WTC11 (cell line): ENCODE results near the gene SLC6A18. TPM values are rescaled to one million over a fixed set of nuclear protein-coding genes. Genes with fewer than 3 reads are reported as not detected.

Experiments used
- ATAC-seq: fragments of 200-7000 bp; cut with Tn5 transposase; 2 replicates; pipeline ENCODE4 v1.10.0; 2021; ENCODE audit warnings: mild to moderate bottlenecking, moderate library complexity
- CTCF ChIA-PET: fragments of 300-600 bp; sonication (Branson Sonifier 250); formaldehyde crosslinking; loops from one replicate; lab custom pipeline; 2021; ENCODE audit warnings: antibody characterized with exemption; lab: Charles Lee
- POLR2A ChIA-PET: fragments of 350-600 bp; sonication (Branson Sonifier 250); formaldehyde crosslinking; loops from one replicate; lab custom pipeline; 2021; ENCODE audit warnings: antibody characterized with exemption; lab: Charles Lee
- DNase-seq: peaks from one replicate; pipeline ENCODE4 v3.0.0; 2021; ENCODE audit warnings: low spot score
- H3K27ac Mint-ChIP-seq: 2 replicates; pipeline ENCODE4 v1.8.0; 2021; ENCODE audit warnings: mixed read lengths
- H3K27me3 Mint-ChIP-seq: 2 replicates; pipeline ENCODE4 v1.8.0; 2021; ENCODE audit warnings: low read depth, mild to moderate bottlenecking, moderate library complexity, mixed read lengths
- H3K36me3 Mint-ChIP-seq: 2 replicates; pipeline ENCODE4 v1.8.0; 2021; ENCODE audit warnings: mixed read lengths
- H3K4me1 Mint-ChIP-seq: 2 replicates; pipeline ENCODE4 v1.8.0; 2022; ENCODE audit warnings: mixed read lengths
- H3K4me3 Mint-ChIP-seq: 2 replicates; pipeline ENCODE4 v1.8.0; 2021; ENCODE audit warnings: mild to moderate bottlenecking, moderate library complexity, mixed read lengths
- H3K9me3 Mint-ChIP-seq: 2 replicates; pipeline ENCODE4 v1.8.0; 2021; ENCODE audit warnings: mixed read lengths
- CBFB ChIP-seq: sonication (generic); formaldehyde crosslinking; IDR thresholded peaks from 2 replicates; pipeline ENCODE4 v1.8.1; 2022; ENCODE audit warnings: mild to moderate bottlenecking, low read depth, missing genetic modification reagents
- FOXJ3 ChIP-seq: sonication (generic); formaldehyde crosslinking; IDR thresholded peaks from 2 replicates; pipeline ENCODE4 v1.9.0; 2021; ENCODE audit warnings: missing genetic modification reagents, mild to moderate bottlenecking, borderline replicate concordance
- FOXK1 ChIP-seq: sonication (generic); formaldehyde crosslinking; IDR thresholded peaks from 2 replicates; pipeline ENCODE4 v1.8.0; 2022; ENCODE audit warnings: mild to moderate bottlenecking, moderate library complexity, missing genetic modification reagents
- JAZF1 ChIP-seq: fragments of 250-450 bp; sonication (Bioruptor Pico); IDR thresholded peaks from 2 replicates; pipeline ENCODE4 v1.9.0; 2021; ENCODE audit warnings: moderate library complexity, mild to moderate bottlenecking, inconsistent platforms
- NFATC4 ChIP-seq: fragments of 250-450 bp; sonication (Bioruptor Pico); IDR thresholded peaks from 2 replicates; pipeline ENCODE4 v1.9.0; 2021; ENCODE audit warnings: mild to moderate bottlenecking
- NFE2L1 ChIP-seq: sonication (generic); formaldehyde crosslinking; IDR thresholded peaks from 2 replicates; pipeline ENCODE4 v1.8.1; 2023; ENCODE audit warnings: missing genetic modification reagents
- NFYB ChIP-seq: sonication (generic); formaldehyde crosslinking; conservative IDR thresholded peaks from 2 replicates; pipeline ENCODE4 v1.8.0; 2022; ENCODE audit warnings: low read depth, missing genetic modification reagents
- NR2C2 ChIP-seq: sonication (generic); formaldehyde crosslinking; IDR thresholded peaks from 2 replicates; pipeline ENCODE4 v1.8.0; 2022; ENCODE audit warnings: mild to moderate bottlenecking, missing genetic modification reagents
- OVOL2 ChIP-seq: fragments of 250-450 bp; sonication (Bioruptor Pico); IDR thresholded peaks from 2 replicates; pipeline ENCODE4 v1.9.0; 2021; ENCODE audit warnings: mild to moderate bottlenecking, borderline replicate concordance
- RORB ChIP-seq: fragments of 250-450 bp; sonication (Bioruptor Pico); IDR thresholded peaks from 2 replicates; pipeline ENCODE4 v1.9.0; 2021; ENCODE audit warnings: mild to moderate bottlenecking
- SMAD3 ChIP-seq: sonication (generic); formaldehyde crosslinking; IDR thresholded peaks from 2 replicates; pipeline ENCODE4 v1.8.0; 2022; ENCODE audit warnings: missing genetic modification reagents, mild to moderate bottlenecking, borderline replicate concordance
- USF2 ChIP-seq: sonication (generic); formaldehyde crosslinking; IDR thresholded peaks from 2 replicates; pipeline ENCODE4 v1.8.1; 2023; ENCODE audit warnings: mild to moderate bottlenecking, missing genetic modification reagents, moderate library complexity
- ZNF121 ChIP-seq: sonication (generic); formaldehyde crosslinking; IDR thresholded peaks from 2 replicates; pipeline ENCODE4 v1.8.0; 2023; ENCODE audit warnings: missing genetic modification reagents
- ZNF281 ChIP-seq: sonication (generic); formaldehyde crosslinking; IDR thresholded peaks from 2 replicates; pipeline ENCODE4 v1.8.0; 2023; ENCODE audit warnings: mild to moderate bottlenecking, missing genetic modification reagents
- ZNF416 ChIP-seq: fragments of 250-450 bp; sonication (Bioruptor Pico); IDR thresholded peaks from 2 replicates; pipeline ENCODE4 v1.9.0; 2021; ENCODE audit warnings: mild to moderate bottlenecking, inconsistent platforms
- total RNA-seq: library from RNA; stranded (reverse); gene quantifications from 3 replicates; pipeline ENCODE4 v1.2.3, GENCODE V29; 2021
- TF ChIP-seq, protein P1 (sequence below): fragments of 250-450 bp; sonication (Bioruptor Pico); IDR thresholded peaks from 2 replicates; pipeline ENCODE4 v1.9.0; 2021; ENCODE audit warnings: moderate library complexity, mild to moderate bottlenecking, inconsistent platforms, borderline replicate concordance
- TF ChIP-seq, protein P2 (sequence below): fragments of 250-450 bp; sonication (Bioruptor Pico); IDR thresholded peaks from 2 replicates; pipeline ENCODE4 v1.9.0; 2021; ENCODE audit warnings: mild to moderate bottlenecking, borderline replicate concordance
- TF ChIP-seq, protein P3 (sequence below): sonication (generic); formaldehyde crosslinking; IDR thresholded peaks from 2 replicates; pipeline ENCODE4 v1.8.0; 2022; ENCODE audit warnings: missing genetic modification reagents
- TF ChIP-seq, protein P4 (sequence below): fragments of 250-450 bp; sonication (Bioruptor Pico); IDR thresholded peaks from 2 replicates; pipeline ENCODE4 v1.9.0; 2021; ENCODE audit warnings: mild to moderate bottlenecking

The SLC6A18 gene
- total RNA-seq, 1 experiment from 2014 or later: not detected

DNA sequence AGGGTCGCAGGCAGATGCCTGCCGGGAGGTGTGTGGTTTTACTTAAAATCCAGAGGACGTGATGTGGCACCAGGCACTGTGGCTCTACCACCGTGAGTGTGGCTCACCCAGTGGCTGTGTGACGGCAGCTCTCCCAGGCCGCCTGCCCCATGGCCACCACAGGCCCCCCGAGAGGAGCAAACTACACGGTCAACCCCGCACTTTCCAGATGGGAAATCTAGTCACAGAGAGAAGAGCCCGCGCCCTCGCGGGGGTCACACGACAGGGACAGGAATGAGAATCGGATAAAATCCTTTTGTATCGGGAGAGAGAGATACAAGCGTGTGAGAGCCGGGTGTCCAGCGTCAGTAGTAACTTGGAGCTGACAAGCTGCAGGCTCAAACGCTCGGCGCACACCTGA is 45.2 kb downstream of the SLC6A18 start:
- no peak overlapping the region for H3K4me3 Mint-ChIP-seq
- no peak for DNase-seq
- ATAC-seq: no peak
- peaks cover 59% of the 10 kb centered on the region for H3K36me3 Mint-ChIP-seq
- H3K27ac Mint-ChIP-seq: peak overlapping the region; percentile 29
- TF ChIP-seq, protein P1, sequence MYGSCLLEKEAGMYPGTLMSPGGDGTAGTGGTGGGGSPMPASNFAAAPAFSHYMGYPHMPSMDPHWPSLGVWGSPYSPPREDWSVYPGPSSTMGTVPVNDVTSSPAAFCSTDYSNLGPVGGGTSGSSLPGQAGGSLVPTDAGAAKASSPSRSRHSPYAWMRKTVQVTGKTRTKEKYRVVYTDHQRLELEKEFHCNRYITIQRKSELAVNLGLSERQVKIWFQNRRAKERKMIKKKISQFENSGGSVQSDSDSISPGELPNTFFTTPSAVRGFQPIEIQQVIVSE (CRISPR knock-in tag): no peak
- TF ChIP-seq NFE2L1: no peak
- TF ChIP-seq CBFB (CRISPR knock-in tag): no peak
- TF ChIP-seq, protein P2, sequence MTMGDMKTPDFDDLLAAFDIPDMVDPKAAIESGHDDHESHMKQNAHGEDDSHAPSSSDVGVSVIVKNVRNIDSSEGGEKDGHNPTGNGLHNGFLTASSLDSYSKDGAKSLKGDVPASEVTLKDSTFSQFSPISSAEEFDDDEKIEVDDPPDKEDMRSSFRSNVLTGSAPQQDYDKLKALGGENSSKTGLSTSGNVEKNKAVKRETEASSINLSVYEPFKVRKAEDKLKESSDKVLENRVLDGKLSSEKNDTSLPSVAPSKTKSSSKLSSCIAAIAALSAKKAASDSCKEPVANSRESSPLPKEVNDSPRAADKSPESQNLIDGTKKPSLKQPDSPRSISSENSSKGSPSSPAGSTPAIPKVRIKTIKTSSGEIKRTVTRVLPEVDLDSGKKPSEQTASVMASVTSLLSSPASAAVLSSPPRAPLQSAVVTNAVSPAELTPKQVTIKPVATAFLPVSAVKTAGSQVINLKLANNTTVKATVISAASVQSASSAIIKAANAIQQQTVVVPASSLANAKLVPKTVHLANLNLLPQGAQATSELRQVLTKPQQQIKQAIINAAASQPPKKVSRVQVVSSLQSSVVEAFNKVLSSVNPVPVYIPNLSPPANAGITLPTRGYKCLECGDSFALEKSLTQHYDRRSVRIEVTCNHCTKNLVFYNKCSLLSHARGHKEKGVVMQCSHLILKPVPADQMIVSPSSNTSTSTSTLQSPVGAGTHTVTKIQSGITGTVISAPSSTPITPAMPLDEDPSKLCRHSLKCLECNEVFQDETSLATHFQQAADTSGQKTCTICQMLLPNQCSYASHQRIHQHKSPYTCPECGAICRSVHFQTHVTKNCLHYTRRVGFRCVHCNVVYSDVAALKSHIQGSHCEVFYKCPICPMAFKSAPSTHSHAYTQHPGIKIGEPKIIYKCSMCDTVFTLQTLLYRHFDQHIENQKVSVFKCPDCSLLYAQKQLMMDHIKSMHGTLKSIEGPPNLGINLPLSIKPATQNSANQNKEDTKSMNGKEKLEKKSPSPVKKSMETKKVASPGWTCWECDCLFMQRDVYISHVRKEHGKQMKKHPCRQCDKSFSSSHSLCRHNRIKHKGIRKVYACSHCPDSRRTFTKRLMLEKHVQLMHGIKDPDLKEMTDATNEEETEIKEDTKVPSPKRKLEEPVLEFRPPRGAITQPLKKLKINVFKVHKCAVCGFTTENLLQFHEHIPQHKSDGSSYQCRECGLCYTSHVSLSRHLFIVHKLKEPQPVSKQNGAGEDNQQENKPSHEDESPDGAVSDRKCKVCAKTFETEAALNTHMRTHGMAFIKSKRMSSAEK: no peak
- no peak for TF ChIP-seq FOXK1 (CRISPR knock-in tag)
- TF ChIP-seq ZNF121 (CRISPR knock-in tag): no peak
- TF ChIP-seq, protein P3, sequence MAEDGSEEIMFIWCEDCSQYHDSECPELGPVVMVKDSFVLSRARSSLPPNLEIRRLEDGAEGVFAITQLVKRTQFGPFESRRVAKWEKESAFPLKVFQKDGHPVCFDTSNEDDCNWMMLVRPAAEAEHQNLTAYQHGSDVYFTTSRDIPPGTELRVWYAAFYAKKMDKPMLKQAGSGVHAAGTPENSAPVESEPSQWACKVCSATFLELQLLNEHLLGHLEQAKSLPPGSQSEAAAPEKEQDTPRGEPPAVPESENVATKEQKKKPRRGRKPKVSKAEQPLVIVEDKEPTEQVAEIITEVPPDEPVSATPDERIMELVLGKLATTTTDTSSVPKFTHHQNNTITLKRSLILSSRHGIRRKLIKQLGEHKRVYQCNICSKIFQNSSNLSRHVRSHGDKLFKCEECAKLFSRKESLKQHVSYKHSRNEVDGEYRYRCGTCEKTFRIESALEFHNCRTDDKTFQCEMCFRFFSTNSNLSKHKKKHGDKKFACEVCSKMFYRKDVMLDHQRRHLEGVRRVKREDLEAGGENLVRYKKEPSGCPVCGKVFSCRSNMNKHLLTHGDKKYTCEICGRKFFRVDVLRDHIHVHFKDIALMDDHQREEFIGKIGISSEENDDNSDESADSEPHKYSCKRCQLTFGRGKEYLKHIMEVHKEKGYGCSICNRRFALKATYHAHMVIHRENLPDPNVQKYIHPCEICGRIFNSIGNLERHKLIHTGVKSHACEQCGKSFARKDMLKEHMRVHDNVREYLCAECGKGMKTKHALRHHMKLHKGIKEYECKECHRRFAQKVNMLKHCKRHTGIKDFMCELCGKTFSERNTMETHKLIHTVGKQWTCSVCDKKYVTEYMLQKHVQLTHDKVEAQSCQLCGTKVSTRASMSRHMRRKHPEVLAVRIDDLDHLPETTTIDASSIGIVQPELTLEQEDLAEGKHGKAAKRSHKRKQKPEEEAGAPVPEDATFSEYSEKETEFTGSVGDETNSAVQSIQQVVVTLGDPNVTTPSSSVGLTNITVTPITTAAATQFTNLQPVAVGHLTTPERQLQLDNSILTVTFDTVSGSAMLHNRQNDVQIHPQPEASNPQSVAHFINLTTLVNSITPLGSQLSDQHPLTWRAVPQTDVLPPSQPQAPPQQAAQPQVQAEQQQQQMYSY (CRISPR knock-in tag): no peak
- TF ChIP-seq, protein P4, sequence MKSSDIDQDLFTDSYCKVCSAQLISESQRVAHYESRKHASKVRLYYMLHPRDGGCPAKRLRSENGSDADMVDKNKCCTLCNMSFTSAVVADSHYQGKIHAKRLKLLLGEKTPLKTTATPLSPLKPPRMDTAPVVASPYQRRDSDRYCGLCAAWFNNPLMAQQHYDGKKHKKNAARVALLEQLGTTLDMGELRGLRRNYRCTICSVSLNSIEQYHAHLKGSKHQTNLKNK (CRISPR knock-in tag): no peak
- no peak for TF ChIP-seq NFATC4
- no peak for TF ChIP-seq JAZF1 (CRISPR knock-in tag)
- TF ChIP-seq OVOL2 (CRISPR knock-in tag): no peak
- no peak for TF ChIP-seq NR2C2 (CRISPR knock-in tag)
- TF ChIP-seq ZNF281 (CRISPR knock-in tag): no peak
- no peak for TF ChIP-seq NFYB (CRISPR knock-in tag)
- TF ChIP-seq FOXJ3: no peak
- no peak for TF ChIP-seq SMAD3
- TF ChIP-seq ZNF416 (CRISPR knock-in tag): no peak
- no peak for TF ChIP-seq USF2 (CRISPR knock-in tag)
- TF ChIP-seq RORB: no peak
- ChIA-PET POLR2A (no interaction called here), CTCF (no interaction called here)
- no peaks in the 10 kb centered on the region for H3K9me3 Mint-ChIP-seq
- no peaks in the 10 kb centered on the region for H3K27me3 Mint-ChIP-seq
- H3K4me1 Mint-ChIP-seq: no peaks in the 10 kb centered on the region
